Measurements from ENCODE around the gene WFDC8.
A peak's percentile ranks its signal among the peaks of the same experiment; 100 is the strongest.
"Not testable (repeated sequence)": the region's sequence is repeated elsewhere in the genome, so short reads cannot be mapped to it uniquely, and the experiment has no call there.

Gene WFDC8

GRCh38 chr20:45593498-45593897 is 14.4 kb upstream of the WFDC8 start:
- H3K9ac ChIP-seq = no peak overlapping the region
- H3K27me3 ChIP-seq (ENCODE audit: insufficient read depth, low read depth) = no peaks in the 10 kb centered on the region
- H3K4me3 ChIP-seq (IDR thresholded peaks at IDR 0.05; ENCODE audit: insufficient read depth, low read depth, low read length) = no peak overlapping the region
- H2AFZ ChIP-seq (ENCODE audit: low read depth) = no peak overlapping the region
- no peaks in the 10 kb centered on the region for H3K79me2 ChIP-seq (ENCODE audit: insufficient read depth, low read depth)
- no peaks in the 10 kb centered on the region for H3K4me1 ChIP-seq (ENCODE audit: low read depth, poor library complexity, severe bottlenecking)
- H3K4me2 ChIP-seq = no peak overlapping the region
- no peak overlapping the region for H3K27ac ChIP-seq
- H4K20me1 ChIP-seq (ENCODE audit: insufficient read depth) = no peaks in the 10 kb centered on the region
- TF ChIP-seq CTCF (conservative IDR thresholded peaks at IDR 0.05; ENCODE audit: low read depth, low read length) = no peak
- no peaks in the 10 kb centered on the region for H3K36me3 ChIP-seq (ENCODE audit: insufficient read depth)

- Histone ChIP-seq H3K79me2 (ENCODE audit: insufficient read depth, low read depth) (no peaks in the 10 kb centered on the region), H4K20me1 (ENCODE audit: insufficient read depth) (no peaks in the 10 kb centered on the region), H3K4me3 (IDR thresholded peaks at IDR 0.05; ENCODE audit: insufficient read depth, low read depth, low read length) (no peak overlapping the region), H2AFZ (ENCODE audit: low read depth) (no peak overlapping the region), H3K27ac (no peak overlapping the region), H3K4me1 (ENCODE audit: low read depth, poor library complexity, severe bottlenecking) (no peaks in the 10 kb centered on the region), H3K36me3 (ENCODE audit: insufficient read depth) (no peaks in the 10 kb centered on the region), H3K4me2 (no peak overlapping the region), H3K27me3 (ENCODE audit: insufficient read depth, low read depth) (no peaks in the 10 kb centered on the region), H3K9ac (no peak overlapping the region)
- TF ChIP-seq CTCF (conservative IDR thresholded peaks at IDR 0.05; ENCODE audit: low read depth, low read length) = peak; percentile 83
Measured at GRCh38 chr20:45592574-45593189, 13.6 kb upstream of the WFDC8 start.

- no peak overlapping the region for H3K4me3 ChIP-seq (IDR thresholded peaks at IDR 0.05; ENCODE audit: insufficient read depth, low read depth, low read length)
- no peak overlapping the region for H2AFZ ChIP-seq (ENCODE audit: low read depth)
- H3K9ac ChIP-seq = no peak overlapping the region
- H3K27ac ChIP-seq = no peak overlapping the region
- TF ChIP-seq CTCF (conservative IDR thresholded peaks at IDR 0.05; ENCODE audit: low read depth, low read length) = no peak
- no peaks in the 10 kb centered on the region for H3K4me1 ChIP-seq (ENCODE audit: low read depth, poor library complexity, severe bottlenecking)
- H3K79me2 ChIP-seq (ENCODE audit: insufficient read depth, low read depth) = no peaks in the 10 kb centered on the region
- H3K4me2 ChIP-seq = no peak overlapping the region
- H4K20me1 ChIP-seq (ENCODE audit: insufficient read depth) = no peaks in the 10 kb centered on the region
- no peaks in the 10 kb centered on the region for H3K36me3 ChIP-seq (ENCODE audit: insufficient read depth)
- no peaks in the 10 kb centered on the region for H3K27me3 ChIP-seq (ENCODE audit: insufficient read depth, low read depth)
Measured at GRCh38 chr20:45589725-45590124, 10.6 kb upstream of the WFDC8 start.

GRCh38 chr20:45588800-45589199 is 9.7 kb upstream of the WFDC8 start:
- no peak overlapping the region for H3K27ac ChIP-seq

GRCh38 chr20:45585986-45586385 is 6.9 kb upstream of the WFDC8 start:
- H3K9ac ChIP-seq; H2AFZ ChIP-seq (ENCODE audit: low read depth); H3K4me3 ChIP-seq (IDR thresholded peaks at IDR 0.05; ENCODE audit: insufficient read depth, low read depth, low read length); H3K27me3 ChIP-seq (ENCODE audit: insufficient read depth, low read depth); H3K36me3 ChIP-seq (ENCODE audit: insufficient read depth); H3K4me2 ChIP-seq; H3K4me1 ChIP-seq (ENCODE audit: low read depth, poor library complexity, severe bottlenecking); H4K20me1 ChIP-seq (ENCODE audit: insufficient read depth); H3K27ac ChIP-seq; H3K79me2 ChIP-seq (ENCODE audit: insufficient read depth, low read depth): not testable (repeated sequence)

More at GRCh38 chr20:45588800-45589199, 9.7 kb upstream of the WFDC8 start:
- Histone ChIP-seq H2AFZ (ENCODE audit: low read depth) (no peak overlapping the region), H3K4me3 (IDR thresholded peaks at IDR 0.05; ENCODE audit: insufficient read depth, low read depth, low read length) (no peak overlapping the region), H3K79me2 (ENCODE audit: insufficient read depth, low read depth) (no peaks in the 10 kb centered on the region), H3K4me1 (ENCODE audit: low read depth, poor library complexity, severe bottlenecking) (no peaks in the 10 kb centered on the region), H4K20me1 (ENCODE audit: insufficient read depth) (no peaks in the 10 kb centered on the region), H3K36me3 (ENCODE audit: insufficient read depth) (no peaks in the 10 kb centered on the region), H3K27me3 (ENCODE audit: insufficient read depth, low read depth) (no peaks in the 10 kb centered on the region), H3K4me2 (no peak overlapping the region), H3K9ac (no peak overlapping the region)
- no peak for TF ChIP-seq CTCF (conservative IDR thresholded peaks at IDR 0.05; ENCODE audit: low read depth, low read length)

GRCh38 chr20:45584294-45584693 is 5.2 kb upstream of the WFDC8 start:
- H2AFZ ChIP-seq (ENCODE audit: low read depth); H4K20me1 ChIP-seq (ENCODE audit: insufficient read depth); H3K4me3 ChIP-seq (IDR thresholded peaks at IDR 0.05; ENCODE audit: insufficient read depth, low read depth, low read length); H3K9ac ChIP-seq; H3K4me1 ChIP-seq (ENCODE audit: low read depth, poor library complexity, severe bottlenecking); H3K27ac ChIP-seq; H3K27me3 ChIP-seq (ENCODE audit: insufficient read depth, low read depth); H3K79me2 ChIP-seq (ENCODE audit: insufficient read depth, low read depth); H3K4me2 ChIP-seq; H3K36me3 ChIP-seq (ENCODE audit: insufficient read depth): not testable (repeated sequence)

Data from KMS-11 (cell line).